MM.1S (cell line): Measurements from ENCODE around the gene CYP20A1.

Experiments used
- EZH2 ChIP-seq: fragments of 300-600 bp; sonication (generic); optimal IDR thresholded peaks from 2 replicates; pipeline ENCODE3; 2017; ENCODE audit warnings: low read depth, mild to moderate bottlenecking, antibody characterized with exemption, low read length, mixed read lengths
- TF ChIP-seq, protein P1 (sequence below): fragments of 300-600 bp; sonication (generic); IDR thresholded peaks from 2 replicates; pipeline ENCODE4 v1.5.1; 2016; ENCODE audit warnings: antibody characterized with exemption, low read length, mixed read lengths

DNA sequence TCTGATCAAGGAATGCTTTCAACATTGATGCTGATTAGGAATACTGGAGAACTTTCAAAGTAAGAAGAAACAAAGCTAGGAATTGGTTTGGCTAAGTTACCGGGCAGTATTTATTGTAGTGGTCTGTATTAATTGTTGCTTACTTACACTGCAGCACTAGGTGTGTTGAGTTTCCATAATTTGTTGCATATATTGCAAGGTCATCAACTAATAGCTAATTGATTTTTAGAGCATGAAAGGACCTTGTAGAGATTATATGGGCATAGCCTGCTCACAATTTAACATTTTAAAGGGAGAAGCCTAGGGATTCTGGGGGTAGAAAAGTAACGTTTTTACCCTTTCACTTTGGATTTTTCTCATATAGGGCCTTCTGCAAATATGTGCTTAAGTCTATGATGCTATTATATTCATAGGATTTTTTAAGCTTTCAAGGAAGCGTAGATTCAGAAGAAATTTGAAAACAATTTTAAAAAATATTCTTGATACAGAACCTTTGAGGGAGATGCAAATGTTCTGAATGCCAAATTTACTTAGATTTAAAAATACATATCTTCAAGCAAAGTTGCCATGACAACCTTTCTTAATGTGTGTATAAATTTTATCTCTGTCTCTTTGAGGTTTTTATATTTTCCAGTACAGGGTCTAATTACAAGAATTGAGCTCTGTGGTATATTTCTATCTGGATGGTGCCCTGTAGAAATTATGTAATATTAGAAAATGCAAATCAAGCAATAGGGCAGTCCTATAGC lies 72.0 kb downstream of the CYP20A1 start:
- TF ChIP-seq, protein P1, sequence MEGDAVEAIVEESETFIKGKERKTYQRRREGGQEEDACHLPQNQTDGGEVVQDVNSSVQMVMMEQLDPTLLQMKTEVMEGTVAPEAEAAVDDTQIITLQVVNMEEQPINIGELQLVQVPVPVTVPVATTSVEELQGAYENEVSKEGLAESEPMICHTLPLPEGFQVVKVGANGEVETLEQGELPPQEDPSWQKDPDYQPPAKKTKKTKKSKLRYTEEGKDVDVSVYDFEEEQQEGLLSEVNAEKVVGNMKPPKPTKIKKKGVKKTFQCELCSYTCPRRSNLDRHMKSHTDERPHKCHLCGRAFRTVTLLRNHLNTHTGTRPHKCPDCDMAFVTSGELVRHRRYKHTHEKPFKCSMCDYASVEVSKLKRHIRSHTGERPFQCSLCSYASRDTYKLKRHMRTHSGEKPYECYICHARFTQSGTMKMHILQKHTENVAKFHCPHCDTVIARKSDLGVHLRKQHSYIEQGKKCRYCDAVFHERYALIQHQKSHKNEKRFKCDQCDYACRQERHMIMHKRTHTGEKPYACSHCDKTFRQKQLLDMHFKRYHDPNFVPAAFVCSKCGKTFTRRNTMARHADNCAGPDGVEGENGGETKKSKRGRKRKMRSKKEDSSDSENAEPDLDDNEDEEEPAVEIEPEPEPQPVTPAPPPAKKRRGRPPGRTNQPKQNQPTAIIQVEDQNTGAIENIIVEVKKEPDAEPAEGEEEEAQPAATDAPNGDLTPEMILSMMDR = no peak
- no peak for TF ChIP-seq EZH2
